ENCODE data around the gene KAT2B.

KAT2B gene

DNA sequence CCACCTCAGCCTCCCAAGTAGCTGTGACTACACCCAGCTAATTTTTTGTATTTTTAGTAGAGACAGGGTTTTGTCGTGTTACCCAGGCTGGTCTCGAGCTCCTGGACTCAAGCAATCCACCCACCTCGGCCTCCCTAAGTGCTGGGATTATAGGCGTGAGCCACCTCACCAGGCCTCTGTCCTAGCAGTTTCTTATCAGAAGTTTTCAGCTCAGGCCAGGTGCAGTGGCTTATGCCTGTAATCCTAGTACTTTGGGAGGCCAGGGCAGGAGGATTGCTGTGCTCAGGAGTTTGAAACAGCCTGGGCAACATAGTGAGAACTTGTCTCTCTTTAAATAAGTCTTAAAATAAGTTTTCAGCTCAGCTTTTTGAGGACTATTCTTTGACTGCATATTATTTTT, 97.4 kb downstream of the KAT2B start:
- Histone ChIP-seq H4K20me1 (ENCODE audit: insufficient read depth) (no peaks in the 10 kb centered on the region), H3K4me3 (IDR thresholded peaks at IDR 0.05; ENCODE audit: insufficient read depth, low read depth, low read length) (no peak overlapping the region), H3K27me3 (ENCODE audit: insufficient read depth, low read depth) (no peaks in the 10 kb centered on the region), H3K9ac (no peak overlapping the region), H3K36me3 (ENCODE audit: insufficient read depth) (no peaks in the 10 kb centered on the region), H3K4me2 (no peak overlapping the region), H3K79me2 (ENCODE audit: insufficient read depth, low read depth) (no peaks in the 10 kb centered on the region), H3K4me1 (ENCODE audit: low read depth, poor library complexity, severe bottlenecking) (no peaks in the 10 kb centered on the region), H3K27ac (no peak overlapping the region), H2AFZ (ENCODE audit: low read depth) (no peak overlapping the region)
- TF ChIP-seq, protein P1, sequence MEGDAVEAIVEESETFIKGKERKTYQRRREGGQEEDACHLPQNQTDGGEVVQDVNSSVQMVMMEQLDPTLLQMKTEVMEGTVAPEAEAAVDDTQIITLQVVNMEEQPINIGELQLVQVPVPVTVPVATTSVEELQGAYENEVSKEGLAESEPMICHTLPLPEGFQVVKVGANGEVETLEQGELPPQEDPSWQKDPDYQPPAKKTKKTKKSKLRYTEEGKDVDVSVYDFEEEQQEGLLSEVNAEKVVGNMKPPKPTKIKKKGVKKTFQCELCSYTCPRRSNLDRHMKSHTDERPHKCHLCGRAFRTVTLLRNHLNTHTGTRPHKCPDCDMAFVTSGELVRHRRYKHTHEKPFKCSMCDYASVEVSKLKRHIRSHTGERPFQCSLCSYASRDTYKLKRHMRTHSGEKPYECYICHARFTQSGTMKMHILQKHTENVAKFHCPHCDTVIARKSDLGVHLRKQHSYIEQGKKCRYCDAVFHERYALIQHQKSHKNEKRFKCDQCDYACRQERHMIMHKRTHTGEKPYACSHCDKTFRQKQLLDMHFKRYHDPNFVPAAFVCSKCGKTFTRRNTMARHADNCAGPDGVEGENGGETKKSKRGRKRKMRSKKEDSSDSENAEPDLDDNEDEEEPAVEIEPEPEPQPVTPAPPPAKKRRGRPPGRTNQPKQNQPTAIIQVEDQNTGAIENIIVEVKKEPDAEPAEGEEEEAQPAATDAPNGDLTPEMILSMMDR (conservative IDR thresholded peaks at IDR 0.05; ENCODE audit: low read depth, low read length), result no peak

DNA sequence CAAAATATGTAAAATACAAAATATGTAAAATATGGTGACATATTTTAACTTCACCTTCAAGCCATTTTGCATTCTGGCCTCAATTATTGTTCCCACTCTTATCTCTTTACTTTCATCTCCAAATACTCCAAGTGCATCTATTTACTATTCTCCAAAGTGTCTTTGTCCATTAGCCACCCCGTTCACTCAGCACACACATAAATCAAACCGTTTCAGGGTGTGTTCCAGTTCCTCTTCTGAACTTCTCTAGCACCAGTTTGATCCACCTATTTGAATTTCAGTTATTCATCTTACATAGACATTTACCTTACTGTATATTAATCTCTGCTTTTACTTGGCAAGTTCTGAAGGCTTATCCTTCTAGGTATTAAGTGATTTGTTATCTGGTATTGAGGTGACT, 100.6 kb downstream of the KAT2B start:
- H3K36me3 ChIP-seq (ENCODE audit: insufficient read depth), result no peaks in the 10 kb centered on the region
- no peaks in the 10 kb centered on the region for H3K79me2 ChIP-seq (ENCODE audit: insufficient read depth, low read depth)
- no peak overlapping the region for H2AFZ ChIP-seq (ENCODE audit: low read depth)
- TF ChIP-seq, protein P1 (conservative IDR thresholded peaks at IDR 0.05; ENCODE audit: low read depth, low read length), result no peak
- H4K20me1 ChIP-seq (ENCODE audit: insufficient read depth), result no peaks in the 10 kb centered on the region
- no peak overlapping the region for H3K27ac ChIP-seq
- no peak overlapping the region for H3K4me2 ChIP-seq
- no peak overlapping the region for H3K4me3 ChIP-seq (IDR thresholded peaks at IDR 0.05; ENCODE audit: insufficient read depth, low read depth, low read length)
- no peaks in the 10 kb centered on the region for H3K27me3 ChIP-seq (ENCODE audit: insufficient read depth, low read depth)
- no peaks in the 10 kb centered on the region for H3K4me1 ChIP-seq (ENCODE audit: low read depth, poor library complexity, severe bottlenecking)
- H3K9ac ChIP-seq, result no peak overlapping the region

DNA sequence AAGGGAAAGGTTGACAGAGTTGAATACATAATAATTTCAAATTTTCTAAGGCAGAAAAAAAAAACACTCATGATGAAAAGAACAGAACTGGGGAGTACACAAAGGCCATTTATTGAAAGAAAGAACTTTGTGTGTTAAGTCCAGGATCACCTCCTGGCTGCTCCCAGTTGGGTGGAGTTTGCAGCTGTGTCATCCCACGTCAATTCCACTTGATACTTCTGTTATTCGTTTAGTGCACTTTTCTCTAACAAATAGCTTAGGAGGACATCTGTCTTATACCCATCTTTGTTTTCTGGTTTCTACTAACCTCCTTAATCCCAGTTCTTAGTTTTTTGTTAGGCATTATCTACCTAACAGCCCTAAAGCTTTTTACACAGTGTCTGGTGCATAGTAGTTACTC, 101.1 kb downstream of the KAT2B start:
- H3K4me3 ChIP-seq (IDR thresholded peaks at IDR 0.05; ENCODE audit: insufficient read depth, low read depth, low read length), result no peak overlapping the region
- no peak overlapping the region for H3K4me2 ChIP-seq
- no peak overlapping the region for H3K27ac ChIP-seq
- H3K27me3 ChIP-seq (ENCODE audit: insufficient read depth, low read depth), result no peaks in the 10 kb centered on the region
- no peak overlapping the region for H2AFZ ChIP-seq (ENCODE audit: low read depth)
- TF ChIP-seq, protein P1 (conservative IDR thresholded peaks at IDR 0.05; ENCODE audit: low read depth, low read length), result no peak
- no peaks in the 10 kb centered on the region for H4K20me1 ChIP-seq (ENCODE audit: insufficient read depth)
- no peak overlapping the region for H3K9ac ChIP-seq
- no peaks in the 10 kb centered on the region for H3K36me3 ChIP-seq (ENCODE audit: insufficient read depth)
- H3K4me1 ChIP-seq (ENCODE audit: low read depth, poor library complexity, severe bottlenecking), result no peaks in the 10 kb centered on the region
- no peaks in the 10 kb centered on the region for H3K79me2 ChIP-seq (ENCODE audit: insufficient read depth, low read depth)

DNA sequence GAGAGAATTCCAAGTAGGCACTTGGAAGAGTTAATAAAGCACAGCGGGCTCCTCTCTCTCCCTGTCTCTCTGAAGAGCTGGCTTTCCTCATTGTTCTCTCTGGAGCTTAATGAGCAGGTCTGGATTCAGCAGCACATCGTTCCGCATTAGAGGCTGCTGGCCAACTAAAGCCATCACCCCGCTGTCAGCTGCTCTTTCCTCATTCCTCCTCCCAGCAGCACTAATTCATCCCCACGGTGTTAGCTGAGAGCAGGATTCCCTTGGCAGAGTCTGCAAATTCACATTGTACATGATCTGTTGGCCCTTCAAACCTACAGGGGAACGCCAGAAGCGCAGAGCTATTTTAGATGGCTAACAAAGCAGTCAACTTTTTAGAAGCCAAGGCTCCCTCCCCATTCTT, 101.6 kb downstream of the KAT2B start:
- Histone ChIP-seq H3K4me1 (ENCODE audit: low read depth, poor library complexity, severe bottlenecking) (no peaks in the 10 kb centered on the region), H3K27me3 (ENCODE audit: insufficient read depth, low read depth) (no peaks in the 10 kb centered on the region), H2AFZ (ENCODE audit: low read depth) (no peak overlapping the region), H3K79me2 (ENCODE audit: insufficient read depth, low read depth) (no peaks in the 10 kb centered on the region), H3K4me3 (IDR thresholded peaks at IDR 0.05; ENCODE audit: insufficient read depth, low read depth, low read length) (no peak overlapping the region), H4K20me1 (ENCODE audit: insufficient read depth) (no peaks in the 10 kb centered on the region), H3K36me3 (ENCODE audit: insufficient read depth) (no peaks in the 10 kb centered on the region), H3K27ac (no peak overlapping the region), H3K9ac (no peak overlapping the region), H3K4me2 (no peak overlapping the region)
- TF ChIP-seq, protein P1 (conservative IDR thresholded peaks at IDR 0.05; ENCODE audit: low read depth, low read length), result no peak

DNA sequence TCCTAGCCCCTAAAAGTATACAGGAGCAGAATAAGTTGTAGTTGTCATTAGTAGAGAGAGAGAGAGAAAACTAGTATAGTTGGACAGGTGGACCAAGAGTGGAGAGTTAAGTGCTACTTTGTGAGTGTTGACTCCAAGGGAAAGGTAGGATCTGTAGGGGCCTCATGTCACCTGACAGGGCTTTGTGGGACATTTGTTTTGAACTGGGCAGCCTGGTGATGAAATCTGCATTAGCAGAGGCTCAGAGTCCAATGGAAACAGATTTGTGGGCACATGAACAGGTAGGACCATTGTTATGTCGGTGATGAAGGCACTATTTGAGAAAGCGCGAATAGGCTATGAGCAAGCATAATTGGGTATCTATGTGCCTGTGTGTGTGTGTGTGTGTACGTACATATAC, 102.3 kb downstream of the KAT2B start:
- TF ChIP-seq, protein P1 (conservative IDR thresholded peaks at IDR 0.05; ENCODE audit: low read depth, low read length), result no peak
- Histone ChIP-seq H3K79me2 (ENCODE audit: insufficient read depth, low read depth) (no peaks in the 10 kb centered on the region), H3K4me3 (IDR thresholded peaks at IDR 0.05; ENCODE audit: insufficient read depth, low read depth, low read length) (no peak overlapping the region), H3K27ac (no peak overlapping the region), H3K9ac (no peak overlapping the region), H3K36me3 (ENCODE audit: insufficient read depth) (no peaks in the 10 kb centered on the region), H4K20me1 (ENCODE audit: insufficient read depth) (no peaks in the 10 kb centered on the region), H3K27me3 (ENCODE audit: insufficient read depth, low read depth) (no peaks in the 10 kb centered on the region), H3K4me1 (ENCODE audit: low read depth, poor library complexity, severe bottlenecking) (no peaks in the 10 kb centered on the region), H2AFZ (ENCODE audit: low read depth) (no peak overlapping the region), H3K4me2 (no peak overlapping the region)
